Endothelial cell (in vitro differentiated cells): ENCODE data around the gene PLEKHA3. TPM values are rescaled to one million over a fixed set of nuclear protein-coding genes. Genes with fewer than 3 reads are reported as not detected.

ENCODE experiments used
- DNase-seq: peaks from one replicate; pipeline ENCODE4 v3.0.0; 2021; ENCODE audit warnings: low spot score
- H3K27ac Mint-ChIP-seq: one replicate; pipeline ENCODE4 v1.8.0; 2021; ENCODE audit warnings: mixed read lengths, inconsistent platforms; ENCODE audit not compliant: unreplicated experiment
- H3K27me3 Mint-ChIP-seq: one replicate; pipeline ENCODE4 v1.8.0; 2021; ENCODE audit warnings: mild to moderate bottlenecking, moderate library complexity, mixed read lengths, inconsistent platforms; ENCODE audit not compliant: unreplicated experiment
- H3K36me3 Mint-ChIP-seq: one replicate; pipeline ENCODE4 v1.8.0; 2021; ENCODE audit warnings: mild to moderate bottlenecking, low read depth, mixed read lengths, inconsistent platforms; ENCODE audit not compliant: unreplicated experiment
- H3K4me1 Mint-ChIP-seq: one replicate; pipeline ENCODE4 v1.8.0; 2021; ENCODE audit warnings: mild to moderate bottlenecking, mixed read lengths, inconsistent platforms; ENCODE audit not compliant: unreplicated experiment
- H3K4me3 Mint-ChIP-seq: one replicate; pipeline ENCODE4 v1.8.0; 2021; ENCODE audit warnings: mild to moderate bottlenecking, mixed read lengths, inconsistent platforms; ENCODE audit not compliant: unreplicated experiment
- H3K9me3 Mint-ChIP-seq: one replicate; pipeline ENCODE4 v1.8.0; 2021; ENCODE audit warnings: mixed read lengths, inconsistent platforms; ENCODE audit not compliant: unreplicated experiment
- total RNA-seq: library from RNA; stranded (reverse); fragmentation: NEBNext Ultra II Directional; extraction: Animal tissue kit (Norgen Biotek cat#: 25700); gene quantifications from one replicate; pipeline ENCODE4 v1.2.1, GENCODE V29; 2021; ENCODE audit not compliant: unreplicated experiment
- TF ChIP-seq, protein P1 (sequence below): fragments of 200-600 bp; sonication (generic); IDR thresholded peaks from one replicate; pipeline ENCODE4 v1.5.0; 2021; ENCODE audit warnings: antibody characterized with exemption; ENCODE audit not compliant: unreplicated experiment

PLEKHA3 gene
- total RNA-seq, 1 donor from 2014 or later: 20.4 TPM

DNA sequence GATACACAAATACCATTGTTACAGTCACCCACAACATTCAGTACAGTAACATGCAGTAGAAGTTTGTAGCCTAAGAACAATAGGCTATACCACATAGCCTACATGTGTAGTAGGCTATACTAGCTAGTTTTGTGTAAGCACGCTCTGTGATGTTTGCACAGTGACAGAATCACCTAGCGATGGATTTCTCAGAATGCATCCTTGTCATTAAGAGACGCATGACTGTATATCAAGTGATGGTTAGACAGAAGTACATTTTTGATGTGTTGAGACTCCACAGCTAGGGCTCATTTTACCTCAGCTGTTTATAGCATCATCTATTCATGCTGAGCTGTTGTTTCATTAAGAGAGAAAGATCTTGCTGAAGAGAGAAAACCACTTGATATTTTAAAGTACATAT lies 19.4 kb downstream of the PLEKHA3 start:
- no peaks in the 10 kb centered on the region for H3K27me3 Mint-ChIP-seq
- H3K36me3 Mint-ChIP-seq: peaks cover 27% of the 10 kb centered on the region
- H3K9me3 Mint-ChIP-seq: no peaks in the 10 kb centered on the region
- H3K4me1 Mint-ChIP-seq: no peaks in the 10 kb centered on the region
- H3K27ac Mint-ChIP-seq: no peak overlapping the region
- no peak overlapping the region for H3K4me3 Mint-ChIP-seq
- no peak for DNase-seq
- TF ChIP-seq, protein P1, sequence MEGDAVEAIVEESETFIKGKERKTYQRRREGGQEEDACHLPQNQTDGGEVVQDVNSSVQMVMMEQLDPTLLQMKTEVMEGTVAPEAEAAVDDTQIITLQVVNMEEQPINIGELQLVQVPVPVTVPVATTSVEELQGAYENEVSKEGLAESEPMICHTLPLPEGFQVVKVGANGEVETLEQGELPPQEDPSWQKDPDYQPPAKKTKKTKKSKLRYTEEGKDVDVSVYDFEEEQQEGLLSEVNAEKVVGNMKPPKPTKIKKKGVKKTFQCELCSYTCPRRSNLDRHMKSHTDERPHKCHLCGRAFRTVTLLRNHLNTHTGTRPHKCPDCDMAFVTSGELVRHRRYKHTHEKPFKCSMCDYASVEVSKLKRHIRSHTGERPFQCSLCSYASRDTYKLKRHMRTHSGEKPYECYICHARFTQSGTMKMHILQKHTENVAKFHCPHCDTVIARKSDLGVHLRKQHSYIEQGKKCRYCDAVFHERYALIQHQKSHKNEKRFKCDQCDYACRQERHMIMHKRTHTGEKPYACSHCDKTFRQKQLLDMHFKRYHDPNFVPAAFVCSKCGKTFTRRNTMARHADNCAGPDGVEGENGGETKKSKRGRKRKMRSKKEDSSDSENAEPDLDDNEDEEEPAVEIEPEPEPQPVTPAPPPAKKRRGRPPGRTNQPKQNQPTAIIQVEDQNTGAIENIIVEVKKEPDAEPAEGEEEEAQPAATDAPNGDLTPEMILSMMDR: no peak

DNA sequence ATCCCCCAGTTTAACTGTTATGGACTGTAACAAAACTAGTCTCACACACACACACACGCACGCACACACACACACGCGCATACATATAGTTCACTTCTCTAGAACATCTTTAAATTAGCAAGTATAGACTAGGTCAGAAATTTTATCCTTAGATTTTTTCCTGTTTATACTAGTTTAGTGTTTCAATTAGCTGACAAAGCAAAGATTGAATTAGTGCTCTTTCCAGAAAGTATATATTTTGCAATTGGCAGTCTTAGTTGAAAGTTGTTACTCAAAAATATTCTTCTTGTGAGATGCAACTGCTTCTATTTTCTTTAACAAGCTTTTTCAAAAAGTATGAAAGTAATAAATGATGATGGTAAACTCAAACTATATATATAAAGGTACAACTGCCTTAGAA lies 22.5 kb downstream of the PLEKHA3 start:
- Mint-ChIP-seq H3K27ac (no peak overlapping the region), H3K4me3 (no peak overlapping the region), H3K4me1 (peaks cover under 1% of the 10 kb centered on the region), H3K36me3 (peaks cover 16% of the 10 kb centered on the region), H3K27me3 (no peaks in the 10 kb centered on the region), H3K9me3 (no peaks in the 10 kb centered on the region)
- TF ChIP-seq, protein P1: no peak
- DNase-seq: no peak

DNA sequence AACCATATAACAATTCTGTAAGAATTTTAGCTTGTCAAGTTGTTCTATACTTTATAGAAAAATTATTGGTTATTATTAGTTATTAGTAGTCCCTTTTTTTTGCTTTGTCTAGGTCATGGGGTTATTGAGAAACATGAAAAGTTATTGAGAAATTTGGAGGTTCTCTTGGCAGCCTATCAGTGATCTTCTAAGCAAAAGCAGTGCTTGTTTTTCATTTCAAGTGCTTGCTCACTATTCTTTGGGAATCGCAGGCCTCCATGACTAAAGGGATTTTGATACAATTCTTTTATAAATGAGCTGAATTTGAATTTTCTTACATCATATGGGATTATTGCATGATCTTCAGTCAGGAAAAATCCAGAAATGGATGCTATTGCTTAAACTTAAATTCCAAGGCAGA lies 25.8 kb downstream of the PLEKHA3 start:
- Mint-ChIP-seq H3K4me1 (peaks cover 6% of the 10 kb centered on the region), H3K27me3 (peaks cover 2% of the 10 kb centered on the region), H3K9me3 (no peaks in the 10 kb centered on the region), H3K4me3 (no peak overlapping the region), H3K27ac (no peak overlapping the region), H3K36me3 (peaks cover 6% of the 10 kb centered on the region)
- DNase-seq: no peak
- TF ChIP-seq, protein P1: no peak

DNA sequence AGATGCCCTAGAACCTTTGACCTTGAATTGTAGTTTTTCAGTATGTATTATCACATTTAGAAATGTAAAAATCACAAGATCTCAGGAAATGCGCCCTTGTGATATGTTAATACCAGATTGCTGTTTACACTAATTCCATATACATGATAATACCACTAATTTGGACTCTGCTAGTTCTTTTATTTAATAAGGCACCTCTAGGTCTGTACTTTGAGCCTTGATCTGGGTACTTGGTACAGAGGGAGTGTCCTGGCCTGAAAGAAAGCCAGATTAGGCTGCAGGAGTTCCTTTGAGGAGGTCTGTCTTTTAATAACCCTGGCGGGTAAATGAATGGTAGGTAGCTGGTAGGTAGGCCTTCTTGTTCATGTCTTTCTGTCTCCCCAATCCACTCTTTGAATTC lies 26.3 kb downstream of the PLEKHA3 start:
- TF ChIP-seq, protein P1: no peak
- Mint-ChIP-seq H3K36me3 (peaks cover 5% of the 10 kb centered on the region), H3K27ac (no peak overlapping the region), H3K4me3 (no peak overlapping the region), H3K4me1 (peaks cover 6% of the 10 kb centered on the region), H3K27me3 (peaks cover 2% of the 10 kb centered on the region), H3K9me3 (no peaks in the 10 kb centered on the region)
- DNase-seq: no peak

DNA sequence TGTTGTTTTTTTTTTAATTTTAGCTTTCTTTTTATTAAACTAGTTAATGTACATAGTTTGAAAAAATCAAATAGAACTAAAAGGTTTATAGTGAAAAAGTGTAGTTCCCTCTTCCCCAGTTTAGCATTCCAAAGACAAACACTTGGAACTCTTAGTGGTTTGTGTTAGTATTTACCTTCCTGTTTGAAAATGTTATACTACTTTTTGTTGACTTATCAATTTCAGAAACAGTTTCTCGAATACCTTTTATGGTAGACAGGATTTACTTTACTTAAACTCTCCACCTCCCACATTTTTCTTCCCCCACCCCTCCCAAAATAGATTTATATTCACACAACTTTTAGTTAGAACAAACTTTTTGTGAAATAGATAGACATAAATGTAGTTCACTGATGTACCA lies 26.7 kb downstream of the PLEKHA3 start:
- no peak overlapping the region for H3K4me3 Mint-ChIP-seq
- no peak for DNase-seq
- H3K4me1 Mint-ChIP-seq: peaks cover 6% of the 10 kb centered on the region
- peaks cover 5% of the 10 kb centered on the region for H3K36me3 Mint-ChIP-seq
- TF ChIP-seq, protein P1: no peak
- no peaks in the 10 kb centered on the region for H3K9me3 Mint-ChIP-seq
- peaks cover 2% of the 10 kb centered on the region for H3K27me3 Mint-ChIP-seq
- no peak overlapping the region for H3K27ac Mint-ChIP-seq
